ENCODE data around the gene ATP6V1E1.
"Not testable (repeated sequence)": the region's sequence is repeated elsewhere in the genome, so short reads cannot be mapped to it uniquely, and the experiment has no call there.

Gene ATP6V1E1

DNA sequence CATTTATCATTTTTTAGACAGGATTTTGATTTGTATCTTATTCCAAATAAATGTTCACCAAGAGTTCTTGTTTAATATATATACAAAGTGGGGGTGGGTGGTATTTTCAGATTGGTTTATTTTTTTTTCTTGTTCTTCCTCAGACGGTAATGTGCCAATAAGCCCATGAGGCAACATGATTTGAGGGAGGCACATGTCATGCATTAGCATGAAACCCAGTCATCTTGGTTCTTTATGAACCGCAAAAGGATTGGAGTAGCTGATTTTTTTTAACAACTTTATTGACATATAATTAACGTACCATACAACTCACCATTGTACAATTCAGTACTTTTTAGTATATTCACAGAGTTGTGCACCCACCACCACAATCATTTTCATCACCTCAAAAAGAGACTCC lies 12.7 kb upstream of the ATP6V1E1 start:
- in situ Hi-C loops (cut with HindIII; ENCODE audit: low pct_unique_long_range_greater_than_20kb, low sequenced_read_pairs) = no loop called here
- no peak for TF ChIP-seq JUND (IDR thresholded peaks at IDR 0.05; ENCODE audit: low read depth)

DNA sequence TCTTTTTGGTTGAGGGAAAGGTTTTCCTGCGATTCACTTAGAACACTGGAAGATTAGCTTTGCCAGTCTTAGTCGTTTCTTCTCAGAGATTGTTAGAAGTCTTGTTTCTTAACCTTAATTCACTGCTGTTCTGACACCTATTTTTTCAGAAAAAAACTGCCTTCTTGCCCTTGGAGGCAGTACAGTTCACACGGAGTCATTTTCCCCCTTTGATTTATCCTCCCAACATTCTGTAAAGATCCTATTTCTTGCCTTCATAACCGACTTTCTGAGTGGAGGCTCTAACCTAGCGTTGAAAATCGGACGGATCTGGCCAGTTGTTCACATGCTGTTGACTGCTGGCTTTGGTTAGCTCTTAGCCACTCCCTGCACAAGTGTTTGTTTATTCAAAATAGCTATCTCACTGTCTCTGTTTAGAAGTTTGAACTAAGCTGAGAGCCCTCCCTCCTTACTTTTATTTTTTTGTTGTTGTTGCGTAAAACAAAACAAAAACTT lies 10.7 kb upstream of the ATP6V1E1 start:
- peak; percentile 47 to 71 for DNase-seq (ENCODE audit: low read depth in 1 of 2, low spot score in 1 of 2)
- TF ChIP-seq JUND (IDR thresholded peaks at IDR 0.05; ENCODE audit: low read depth) = no peak
- in situ Hi-C loops (cut with HindIII; ENCODE audit: low pct_unique_long_range_greater_than_20kb, low sequenced_read_pairs) = no loop called here

More for the DNA sequence above, 12.7 kb upstream of the ATP6V1E1 start:
- no peak for DNase-seq (ENCODE audit: low read depth in 1 of 2, low spot score in 1 of 2)

DNA sequence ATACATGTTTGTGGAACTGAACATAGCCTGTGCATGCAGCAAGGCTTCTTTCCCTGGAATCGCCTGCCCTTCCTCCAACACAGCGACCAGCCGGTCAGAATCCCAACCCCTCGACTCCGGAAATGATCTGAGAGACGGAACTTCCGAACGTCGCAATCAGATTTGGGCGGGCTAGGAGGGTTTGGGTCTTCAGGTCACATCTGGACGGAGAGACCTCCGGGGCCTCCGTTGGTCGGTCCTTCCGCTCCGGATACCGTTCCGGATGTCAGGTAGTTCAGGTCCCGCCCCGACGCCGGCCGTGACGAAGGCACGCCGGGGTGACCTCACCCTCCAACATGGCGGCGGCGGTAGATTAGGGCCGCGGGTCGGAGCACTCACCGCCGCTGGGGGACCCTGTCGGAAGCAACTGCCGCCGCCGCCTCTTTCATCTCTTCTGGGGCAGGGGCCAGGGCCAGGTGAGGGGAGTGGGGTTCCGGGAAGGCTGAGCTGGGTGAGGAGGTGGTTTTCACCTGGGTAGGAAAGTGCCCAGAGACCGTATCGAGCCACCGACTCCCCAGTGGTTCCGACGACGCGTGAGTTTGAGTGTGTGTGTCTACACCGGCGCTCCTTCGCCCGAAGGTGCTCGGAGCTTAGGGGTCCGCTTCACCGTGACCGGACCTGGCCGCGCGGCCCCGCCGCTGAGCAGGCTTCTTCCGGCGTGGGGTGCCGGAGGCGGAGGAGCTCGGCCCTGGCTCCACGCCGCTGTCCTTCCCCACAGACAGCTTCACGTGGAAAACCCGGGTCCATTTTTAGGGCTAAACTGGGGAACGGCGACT lies 10.1 kb upstream of the ATP6V1E1 start, which contains the start of gene BCL2L13:
BCL2L13 (plus strand) TSS at position 326 of the 815 bp plus-strand sequence. CDS start 16,955 bp downstream, outside the sequence.
- no peak; the same call in 1 of the 2 replicates for TF ChIP-seq JUND (IDR thresholded peaks at IDR 0.05; ENCODE audit: low read depth)
- peak; percentile 56 to 85 for DNase-seq (ENCODE audit: low read depth in 1 of 2, low spot score in 1 of 2)
- in situ Hi-C loops (cut with HindIII; ENCODE audit: low pct_unique_long_range_greater_than_20kb, low sequenced_read_pairs) = no loop called here

DNA sequence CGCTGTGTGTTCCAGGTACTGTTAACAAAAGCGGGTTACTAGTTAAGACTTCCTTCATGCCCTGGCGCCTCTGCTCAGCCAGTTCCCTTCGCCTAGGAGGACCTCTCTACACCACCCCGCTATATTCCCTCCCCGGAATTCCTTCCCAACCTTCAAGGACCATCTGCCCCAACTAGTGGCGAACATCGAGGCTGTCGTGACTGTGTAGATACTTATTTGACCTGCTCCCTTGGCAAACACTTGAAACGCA lies 9.6 kb upstream of the ATP6V1E1 start:
- no peak for TF ChIP-seq JUND (IDR thresholded peaks at IDR 0.05; ENCODE audit: low read depth)
- DNase-seq (ENCODE audit: low read depth in 1 of 2, low spot score in 1 of 2) = peak in 1 of 2 experiments; percentile 72
- in situ Hi-C loops (cut with HindIII; ENCODE audit: low pct_unique_long_range_greater_than_20kb, low sequenced_read_pairs) = no loop called here

DNA sequence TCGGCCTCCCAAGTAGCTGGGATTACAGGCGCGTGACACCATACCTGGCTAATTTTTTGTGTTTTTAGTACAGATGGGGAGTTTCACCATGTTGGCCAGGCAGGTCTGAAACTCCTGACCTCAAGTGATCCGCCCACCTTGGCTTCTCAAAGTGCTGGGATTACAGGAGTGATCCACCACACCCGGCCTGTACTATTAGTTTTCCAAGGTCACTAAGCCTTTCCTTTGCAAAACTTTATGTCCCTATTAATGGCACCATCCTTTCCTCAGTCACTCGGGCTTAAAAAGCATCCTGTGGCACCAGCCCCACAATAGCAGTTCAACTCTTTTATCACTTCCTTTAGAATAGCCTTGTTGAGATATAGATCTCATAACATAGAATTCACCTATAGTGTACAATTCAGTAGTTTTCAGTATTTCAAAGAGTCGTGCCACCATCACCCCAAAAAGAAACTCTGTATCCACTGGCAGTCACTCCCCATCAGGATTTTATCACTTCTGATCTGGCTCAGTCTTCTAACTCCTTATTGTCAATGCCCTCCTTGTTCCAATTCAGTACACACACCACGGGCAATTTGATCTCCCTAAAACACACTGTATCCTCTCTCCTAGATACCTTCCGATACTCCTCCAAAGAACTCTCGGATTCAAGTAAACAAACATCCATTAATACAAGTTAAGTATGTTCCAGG lies 9.1 kb upstream of the ATP6V1E1 start:
- in situ Hi-C loops (cut with HindIII; ENCODE audit: low pct_unique_long_range_greater_than_20kb, low sequenced_read_pairs) = no loop called here
- TF ChIP-seq JUND (IDR thresholded peaks at IDR 0.05; ENCODE audit: low read depth) = no peak
- no peak for DNase-seq (ENCODE audit: low read depth in 1 of 2, low spot score in 1 of 2)

DNA sequence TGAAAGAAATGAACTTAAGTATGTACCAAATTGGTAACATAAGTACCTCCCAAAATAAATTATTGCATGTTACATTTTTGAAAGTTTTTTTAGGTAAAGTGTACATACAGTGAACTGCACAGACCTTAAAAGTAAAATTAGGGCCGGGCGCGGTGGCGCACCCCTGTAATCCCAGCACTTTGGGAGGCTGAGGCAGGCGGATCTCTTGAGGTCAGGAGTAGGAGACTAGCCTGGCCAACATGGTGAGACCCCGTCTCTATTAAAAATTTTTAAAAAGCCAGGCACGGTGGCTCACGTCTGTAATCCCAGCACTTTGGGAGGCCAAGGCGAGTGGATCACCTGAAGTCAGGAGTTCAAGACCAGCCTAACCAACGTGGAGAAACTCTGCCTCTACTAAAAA lies 8.3 kb upstream of the ATP6V1E1 start:
- DNase-seq (ENCODE audit: low read depth in 1 of 2, low spot score in 1 of 2); in situ Hi-C loops (cut with HindIII; ENCODE audit: low pct_unique_long_range_greater_than_20kb, low sequenced_read_pairs): not testable (repeated sequence)

DNA sequence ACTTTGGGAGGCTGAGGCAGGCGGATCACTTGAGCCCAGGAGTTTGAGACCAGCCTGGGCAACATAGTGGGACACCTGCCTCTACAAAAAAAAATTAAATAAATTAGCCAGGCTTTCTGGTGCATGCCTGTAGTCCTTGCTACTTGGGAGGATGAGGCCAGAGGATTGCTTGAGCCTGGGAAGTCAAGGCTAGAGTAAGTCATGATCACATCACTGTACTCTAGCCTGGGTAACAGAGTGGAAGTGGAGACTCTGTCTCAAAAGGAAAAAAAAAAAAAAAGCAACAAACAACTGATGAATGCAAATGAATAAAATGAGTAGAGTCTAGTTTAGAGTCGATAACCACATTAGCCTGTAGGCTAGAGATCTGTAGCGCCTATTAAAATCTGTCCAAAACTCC lies 6.1 kb upstream of the ATP6V1E1 start:
- DNase-seq (ENCODE audit: low read depth in 1 of 2, low spot score in 1 of 2) = no peak
- no peak for TF ChIP-seq JUND (IDR thresholded peaks at IDR 0.05; ENCODE audit: low read depth)
- in situ Hi-C loops (cut with HindIII; ENCODE audit: low pct_unique_long_range_greater_than_20kb, low sequenced_read_pairs) = no loop called here

DNA sequence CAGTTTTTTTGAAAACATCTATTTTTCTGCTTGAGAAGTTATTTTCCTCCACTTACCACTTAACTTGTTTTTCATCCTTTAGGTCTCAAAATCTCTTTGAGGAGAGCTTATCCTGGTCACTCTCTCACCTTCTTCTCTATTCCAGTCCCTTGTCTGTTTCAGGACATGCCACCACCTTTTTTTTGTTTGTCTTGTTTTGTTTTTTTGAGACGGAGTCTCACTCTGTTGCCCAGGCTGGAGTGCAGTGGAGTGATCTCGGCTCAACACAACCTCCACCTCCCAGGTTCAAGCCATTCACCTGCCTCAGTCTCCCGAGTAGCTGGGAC lies 5.4 kb upstream of the ATP6V1E1 start:
- TF ChIP-seq JUND (IDR thresholded peaks at IDR 0.05; ENCODE audit: low read depth) = no peak
- in situ Hi-C loops (cut with HindIII; ENCODE audit: low pct_unique_long_range_greater_than_20kb, low sequenced_read_pairs) = no loop called here
- DNase-seq (ENCODE audit: low read depth in 1 of 2, low spot score in 1 of 2) = no peak

GRCh38 chr22:17633217-17633997 lies 4.9 kb upstream of the ATP6V1E1 start:
- in situ Hi-C loops (cut with HindIII; ENCODE audit: low pct_unique_long_range_greater_than_20kb, low sequenced_read_pairs) = no loop called here
- TF ChIP-seq JUND (IDR thresholded peaks at IDR 0.05; ENCODE audit: low read depth) = no peak
- peak in 1 of 2 experiments; percentile 30 for DNase-seq (ENCODE audit: low read depth in 1 of 2, low spot score in 1 of 2)

DNA sequence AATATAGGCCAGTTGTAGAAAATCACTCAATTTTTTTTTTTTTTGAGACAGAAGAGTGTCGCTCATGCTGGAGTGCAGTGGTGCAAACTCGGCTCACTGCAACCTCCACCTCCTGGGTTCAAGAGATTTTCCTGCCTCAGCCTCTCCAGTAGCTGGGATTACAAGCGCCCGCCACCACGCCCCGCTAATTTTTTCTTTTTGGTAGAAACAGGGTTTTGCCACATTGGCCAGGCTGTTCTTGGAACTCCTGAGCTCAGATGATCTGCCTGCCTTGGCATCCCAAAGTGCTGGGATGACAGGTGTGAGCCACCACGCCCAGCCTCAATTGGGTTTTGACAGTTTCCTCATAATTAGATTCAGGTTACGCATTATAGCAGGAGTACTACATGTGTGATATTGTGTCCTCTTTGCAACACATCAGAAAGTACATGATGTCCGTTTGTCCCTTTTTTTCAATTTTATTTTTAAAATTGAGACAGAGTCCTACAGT lies 2.6 kb upstream of the ATP6V1E1 start:
- DNase-seq (ENCODE audit: low read depth in 1 of 2, low spot score in 1 of 2) = no peak
- no peak for TF ChIP-seq JUND (IDR thresholded peaks at IDR 0.05; ENCODE audit: low read depth)
- in situ Hi-C loops (cut with HindIII; ENCODE audit: low pct_unique_long_range_greater_than_20kb, low sequenced_read_pairs) = no loop called here

DNA sequence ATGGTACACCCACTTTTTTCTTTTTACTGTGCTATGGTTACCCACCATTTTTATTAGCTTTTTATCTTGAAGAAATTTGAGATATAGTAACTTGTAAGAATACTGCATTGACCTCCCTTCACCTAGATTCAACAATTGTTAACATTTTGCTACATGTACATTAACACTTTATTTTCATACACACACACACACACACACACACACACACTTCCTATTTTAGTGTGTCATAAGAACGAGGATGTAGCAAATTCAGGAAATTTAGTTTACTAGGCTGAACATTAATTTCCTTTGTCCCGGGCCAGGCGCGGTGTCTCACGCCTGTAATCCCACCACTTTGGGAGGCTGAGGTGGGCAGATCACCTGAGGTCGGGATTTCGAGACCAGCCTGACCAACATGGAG lies 1.1 kb upstream of the ATP6V1E1 start:
- in situ Hi-C loops (cut with HindIII; ENCODE audit: low pct_unique_long_range_greater_than_20kb, low sequenced_read_pairs) = no loop called here
- DNase-seq (ENCODE audit: low read depth in 1 of 2, low spot score in 1 of 2) = no peak
- TF ChIP-seq JUND (IDR thresholded peaks at IDR 0.05; ENCODE audit: low read depth) = no peak

- TF ChIP-seq JUND (IDR thresholded peaks at IDR 0.05; ENCODE audit: low read depth) = no peak
- DNase-seq (ENCODE audit: low read depth in 1 of 2, low spot score in 1 of 2) = no peak
- in situ Hi-C loops (cut with HindIII; ENCODE audit: low pct_unique_long_range_greater_than_20kb, low sequenced_read_pairs) = no loop called here
Observed at GRCh38 chr22:17629173-17629489, 582 bp upstream of the ATP6V1E1 start.

GRCh38 chr22:17627961-17628405 lies 566 bp downstream of the ATP6V1E1 start:
- no peak for DNase-seq (ENCODE audit: low read depth in 1 of 2, low spot score in 1 of 2)
- in situ Hi-C loops (cut with HindIII; ENCODE audit: low pct_unique_long_range_greater_than_20kb, low sequenced_read_pairs) = no loop called here
- no peak for TF ChIP-seq JUND (IDR thresholded peaks at IDR 0.05; ENCODE audit: low read depth)
